ENCODE measurements around the gene ZNF385A.

GRCh38 chr12:54421879-54422250, 37.3 kb upstream of the ZNF385A start:
- TF ChIP-seq, protein P1, sequence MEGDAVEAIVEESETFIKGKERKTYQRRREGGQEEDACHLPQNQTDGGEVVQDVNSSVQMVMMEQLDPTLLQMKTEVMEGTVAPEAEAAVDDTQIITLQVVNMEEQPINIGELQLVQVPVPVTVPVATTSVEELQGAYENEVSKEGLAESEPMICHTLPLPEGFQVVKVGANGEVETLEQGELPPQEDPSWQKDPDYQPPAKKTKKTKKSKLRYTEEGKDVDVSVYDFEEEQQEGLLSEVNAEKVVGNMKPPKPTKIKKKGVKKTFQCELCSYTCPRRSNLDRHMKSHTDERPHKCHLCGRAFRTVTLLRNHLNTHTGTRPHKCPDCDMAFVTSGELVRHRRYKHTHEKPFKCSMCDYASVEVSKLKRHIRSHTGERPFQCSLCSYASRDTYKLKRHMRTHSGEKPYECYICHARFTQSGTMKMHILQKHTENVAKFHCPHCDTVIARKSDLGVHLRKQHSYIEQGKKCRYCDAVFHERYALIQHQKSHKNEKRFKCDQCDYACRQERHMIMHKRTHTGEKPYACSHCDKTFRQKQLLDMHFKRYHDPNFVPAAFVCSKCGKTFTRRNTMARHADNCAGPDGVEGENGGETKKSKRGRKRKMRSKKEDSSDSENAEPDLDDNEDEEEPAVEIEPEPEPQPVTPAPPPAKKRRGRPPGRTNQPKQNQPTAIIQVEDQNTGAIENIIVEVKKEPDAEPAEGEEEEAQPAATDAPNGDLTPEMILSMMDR (IDR thresholded peaks at IDR 0.05), result no peak
- TF ChIP-seq POLR2A (IDR thresholded peaks at IDR 0.05) (no peak), EP300 (IDR thresholded peaks at IDR 0.05) (no peak)

Data from tibial nerve (tissue), 4 donors.